ENCODE data around the gene UGT2B15.

Gene UGT2B15

GRCh38 chr4:68615699-68616422 is 54.6 kb downstream of the UGT2B15 start:
- no peaks in the 10 kb centered on the region for H3K4me1 ChIP-seq (ENCODE audit: low read depth, poor library complexity, severe bottlenecking)
- H4K20me1 ChIP-seq (ENCODE audit: insufficient read depth): no peaks in the 10 kb centered on the region
- no peak overlapping the region for H3K27ac ChIP-seq
- H3K36me3 ChIP-seq (ENCODE audit: insufficient read depth): no peaks in the 10 kb centered on the region
- no peak overlapping the region for H3K9ac ChIP-seq
- H3K79me2 ChIP-seq (ENCODE audit: insufficient read depth, low read depth): no peaks in the 10 kb centered on the region
- no peak overlapping the region for H3K4me2 ChIP-seq
- TF ChIP-seq, protein P1, sequence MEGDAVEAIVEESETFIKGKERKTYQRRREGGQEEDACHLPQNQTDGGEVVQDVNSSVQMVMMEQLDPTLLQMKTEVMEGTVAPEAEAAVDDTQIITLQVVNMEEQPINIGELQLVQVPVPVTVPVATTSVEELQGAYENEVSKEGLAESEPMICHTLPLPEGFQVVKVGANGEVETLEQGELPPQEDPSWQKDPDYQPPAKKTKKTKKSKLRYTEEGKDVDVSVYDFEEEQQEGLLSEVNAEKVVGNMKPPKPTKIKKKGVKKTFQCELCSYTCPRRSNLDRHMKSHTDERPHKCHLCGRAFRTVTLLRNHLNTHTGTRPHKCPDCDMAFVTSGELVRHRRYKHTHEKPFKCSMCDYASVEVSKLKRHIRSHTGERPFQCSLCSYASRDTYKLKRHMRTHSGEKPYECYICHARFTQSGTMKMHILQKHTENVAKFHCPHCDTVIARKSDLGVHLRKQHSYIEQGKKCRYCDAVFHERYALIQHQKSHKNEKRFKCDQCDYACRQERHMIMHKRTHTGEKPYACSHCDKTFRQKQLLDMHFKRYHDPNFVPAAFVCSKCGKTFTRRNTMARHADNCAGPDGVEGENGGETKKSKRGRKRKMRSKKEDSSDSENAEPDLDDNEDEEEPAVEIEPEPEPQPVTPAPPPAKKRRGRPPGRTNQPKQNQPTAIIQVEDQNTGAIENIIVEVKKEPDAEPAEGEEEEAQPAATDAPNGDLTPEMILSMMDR (conservative IDR thresholded peaks at IDR 0.05; ENCODE audit: low read depth, low read length): no peak
- no peak overlapping the region for H3K4me3 ChIP-seq (IDR thresholded peaks at IDR 0.05; ENCODE audit: insufficient read depth, low read depth, low read length)
- no peak overlapping the region for H2AFZ ChIP-seq (ENCODE audit: low read depth)
- no peaks in the 10 kb centered on the region for H3K27me3 ChIP-seq (ENCODE audit: insufficient read depth, low read depth)

DNA sequence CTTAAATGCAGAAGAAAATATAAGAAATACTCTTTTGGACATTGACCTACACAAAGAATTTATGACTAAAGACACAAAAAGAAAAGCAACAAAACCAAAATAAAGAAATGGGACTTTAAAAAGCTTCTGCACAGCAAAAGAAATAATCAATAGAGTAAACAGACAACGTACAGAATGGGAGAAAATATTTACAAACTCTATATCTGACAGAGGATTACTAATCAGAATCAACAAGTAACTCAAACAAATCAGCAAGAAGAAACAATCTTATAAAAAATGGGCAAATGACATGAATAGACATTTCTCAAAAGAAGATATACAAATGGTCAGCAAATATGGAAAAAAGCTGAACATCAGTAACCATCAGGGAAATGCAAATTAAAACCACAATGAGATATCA is 56.7 kb downstream of the UGT2B15 start:
- no peaks in the 10 kb centered on the region for H3K36me3 ChIP-seq (ENCODE audit: insufficient read depth)
- TF ChIP-seq, protein P1 (conservative IDR thresholded peaks at IDR 0.05; ENCODE audit: low read depth, low read length): no peak
- no peaks in the 10 kb centered on the region for H3K4me1 ChIP-seq (ENCODE audit: low read depth, poor library complexity, severe bottlenecking)
- H3K27me3 ChIP-seq (ENCODE audit: insufficient read depth, low read depth): no peaks in the 10 kb centered on the region
- no peaks in the 10 kb centered on the region for H3K79me2 ChIP-seq (ENCODE audit: insufficient read depth, low read depth)
- H4K20me1 ChIP-seq (ENCODE audit: insufficient read depth): no peaks in the 10 kb centered on the region
- H2AFZ ChIP-seq (ENCODE audit: low read depth): no peak overlapping the region
- H3K4me2 ChIP-seq: no peak overlapping the region
- no peak overlapping the region for H3K9ac ChIP-seq
- H3K4me3 ChIP-seq (IDR thresholded peaks at IDR 0.05; ENCODE audit: insufficient read depth, low read depth, low read length): no peak overlapping the region
- no peak overlapping the region for H3K27ac ChIP-seq

- no peaks in the 10 kb centered on the region for H3K4me1 ChIP-seq (ENCODE audit: low read depth, poor library complexity, severe bottlenecking)
- H4K20me1 ChIP-seq (ENCODE audit: insufficient read depth): no peaks in the 10 kb centered on the region
- TF ChIP-seq, protein P1 (conservative IDR thresholded peaks at IDR 0.05; ENCODE audit: low read depth, low read length): no peak
- no peak overlapping the region for H3K9ac ChIP-seq
- H2AFZ ChIP-seq (ENCODE audit: low read depth): no peak overlapping the region
- no peaks in the 10 kb centered on the region for H3K36me3 ChIP-seq (ENCODE audit: insufficient read depth)
- no peak overlapping the region for H3K4me2 ChIP-seq
- H3K27me3 ChIP-seq (ENCODE audit: insufficient read depth, low read depth): no peaks in the 10 kb centered on the region
- no peak overlapping the region for H3K27ac ChIP-seq
- no peak overlapping the region for H3K4me3 ChIP-seq (IDR thresholded peaks at IDR 0.05; ENCODE audit: insufficient read depth, low read depth, low read length)
- no peaks in the 10 kb centered on the region for H3K79me2 ChIP-seq (ENCODE audit: insufficient read depth, low read depth)
Measured at GRCh38 chr4:68606240-68606639, 64.2 kb downstream of the UGT2B15 start.

- H3K4me3 ChIP-seq (IDR thresholded peaks at IDR 0.05; ENCODE audit: insufficient read depth, low read depth, low read length): no peak overlapping the region
- H3K4me2 ChIP-seq: no peak overlapping the region
- no peaks in the 10 kb centered on the region for H4K20me1 ChIP-seq (ENCODE audit: insufficient read depth)
- H2AFZ ChIP-seq (ENCODE audit: low read depth): no peak overlapping the region
- H3K4me1 ChIP-seq (ENCODE audit: low read depth, poor library complexity, severe bottlenecking): no peaks in the 10 kb centered on the region
- TF ChIP-seq, protein P1 (conservative IDR thresholded peaks at IDR 0.05; ENCODE audit: low read depth, low read length): no peak
- H3K27me3 ChIP-seq (ENCODE audit: insufficient read depth, low read depth): no peaks in the 10 kb centered on the region
- no peaks in the 10 kb centered on the region for H3K36me3 ChIP-seq (ENCODE audit: insufficient read depth)
- H3K9ac ChIP-seq: no peak overlapping the region
- H3K79me2 ChIP-seq (ENCODE audit: insufficient read depth, low read depth): no peaks in the 10 kb centered on the region
- no peak overlapping the region for H3K27ac ChIP-seq
Measured at GRCh38 chr4:68599150-68599549, 71.3 kb downstream of the UGT2B15 start.

All from KMS-11 (cell line).